Neuronal stem cell (in vitro differentiated cells): ENCODE data around the gene TAS2R38.

Experiments
- DNase-seq: peaks from one replicate; pipeline ENCODE4 v3.0.0-alpha.2; 2013; ENCODE audit warnings: low spot score
- H2AFZ ChIP-seq: one replicate; pipeline ENCODE4 v1.6.1; 2013; ENCODE audit warnings: mild to moderate bottlenecking, low read length, inconsistent platforms
- H2AK5ac ChIP-seq: 2 replicates; pipeline ENCODE4 v1.6.1; 2013; ENCODE audit warnings: low read depth, mild to moderate bottlenecking, inconsistent platforms, low read length, moderate library complexity, mixed read lengths
- H2BK120ac ChIP-seq: 2 replicates; pipeline ENCODE4 v1.6.1; 2013; ENCODE audit warnings: low read depth, mild to moderate bottlenecking, inconsistent platforms, low read length, moderate library complexity, mixed read lengths
- H2BK12ac ChIP-seq: one replicate; pipeline ENCODE4 v1.6.1; 2013; ENCODE audit warnings: low read length, inconsistent platforms
- H2BK15ac ChIP-seq: 2 replicates; pipeline ENCODE4 v1.6.1; 2013; ENCODE audit warnings: mild to moderate bottlenecking, low read length, inconsistent platforms, mixed read lengths
- H2BK5ac ChIP-seq: one replicate; pipeline ENCODE4 v1.6.1; 2013; ENCODE audit warnings: inconsistent platforms, mild to moderate bottlenecking, low read length, moderate library complexity
- H3K14ac ChIP-seq: one replicate; pipeline ENCODE4 v1.6.1; 2013; ENCODE audit warnings: low read length, inconsistent platforms
- H3K18ac ChIP-seq: 2 replicates; pipeline ENCODE4 v1.6.1; 2013; ENCODE audit warnings: low read length, inconsistent platforms
- H3K23ac ChIP-seq: 2 replicates; pipeline ENCODE4 v1.6.1; 2013; ENCODE audit warnings: low read depth, mild to moderate bottlenecking, mixed read lengths, low read length, inconsistent platforms; ENCODE audit not compliant: poor library complexity
- H3K27ac ChIP-seq: replicated peaks from 3 replicates; pipeline ENCODE4 v1.5.1; 2013; ENCODE audit warnings: low read length, inconsistent platforms
- H3K27me3 ChIP-seq, 3 experiments: 2 replicates each; pipeline ENCODE4 v1.6.1; 2013; ENCODE audit warnings: low read length in 3 of 3, mild to moderate bottlenecking in 2 of 3, inconsistent platforms in 1 of 3, low read depth in 1 of 3, mixed read lengths in 1 of 3, moderate library complexity in 1 of 3; ENCODE audit not compliant: control insufficient read depth in 3 of 3, insufficient read depth in 3 of 3
- H3K36me3 ChIP-seq, 2 donors: replicated peaks in 1 of 2; 2 replicates each; pipeline ENCODE4 v1.6.1; 2013; ENCODE audit warnings: low read length in 2 of 2; ENCODE audit not compliant: control insufficient read depth in 2 of 2, insufficient read depth in 2 of 2
- H3K4ac ChIP-seq: 2 replicates; pipeline ENCODE4 v1.6.1; 2013; ENCODE audit warnings: inconsistent platforms, mild to moderate bottlenecking, low read length, moderate library complexity
- H3K4me1 ChIP-seq, 2 donors: 1 replicate in 1 of 2; 2 replicates in 1 of 2; pipeline ENCODE4 v1.6.1; 2013; ENCODE audit warnings: low read length in 2 of 2, low read depth in 1 of 2; ENCODE audit not compliant: control insufficient read depth in 2 of 2, insufficient read depth in 1 of 2
- H3K4me2 ChIP-seq: one replicate; pipeline ENCODE4 v1.6.1; 2013; ENCODE audit warnings: mild to moderate bottlenecking, low read length, inconsistent platforms; ENCODE audit not compliant: insufficient read depth, poor library complexity, severe bottlenecking
- H3K4me3 ChIP-seq, 2 donors: 2 replicates each; pipeline ENCODE4 v1.5.1; 2013; ENCODE audit warnings: low read length in 2 of 2, mild to moderate bottlenecking in 2 of 2, inconsistent platforms in 1 of 2, moderate library complexity in 1 of 2
- H3K79me1 ChIP-seq: one replicate; pipeline ENCODE4 v1.6.1; 2013; ENCODE audit warnings: low read depth, mild to moderate bottlenecking, inconsistent platforms, low read length, moderate library complexity
- H3K9ac ChIP-seq: one replicate; pipeline ENCODE4 v1.6.1; 2013; ENCODE audit warnings: mild to moderate bottlenecking, low read depth, low read length, inconsistent platforms; ENCODE audit not compliant: poor library complexity
- H3K9me3 ChIP-seq, 2 donors: replicated peaks in 1 of 2; 2 replicates each; pipeline versions ENCODE3 to v1.6.1; 2013; ENCODE audit warnings: low read length in 2 of 2, mild to moderate bottlenecking in 2 of 2, inconsistent platforms in 1 of 2, low read depth in 1 of 2, mixed read lengths in 1 of 2, moderate library complexity in 1 of 2; ENCODE audit not compliant: control insufficient read depth in 2 of 2, insufficient read depth in 1 of 2
- H4K8ac ChIP-seq: one replicate; pipeline ENCODE4 v1.6.1; 2013; ENCODE audit warnings: low read depth, mild to moderate bottlenecking, inconsistent platforms, low read length, moderate library complexity
- H4K91ac ChIP-seq: one replicate; pipeline ENCODE4 v1.6.1; 2013; ENCODE audit warnings: low read length, low read depth, mild to moderate bottlenecking, inconsistent platforms; ENCODE audit not compliant: poor library complexity
- WGBS, 2 donors: extraction: QIAGEN DNeasy Blood & Tissue Kit; methylation state at CpG; one replicate each; pipeline ENCODE4 v1.1.7; 2013; ENCODE audit warnings: missing lambda C conversion rate in 2 of 2, mixed read lengths in 1 of 2; ENCODE audit not compliant: insufficient read length in 2 of 2, insufficient replicate concordance in 1 of 2; ENCODE audit errors: extremely low coverage in 2 of 2; 5-methylcytosine and 5-hydroxymethylcytosine counted together

TAS2R38 gene

DNA sequence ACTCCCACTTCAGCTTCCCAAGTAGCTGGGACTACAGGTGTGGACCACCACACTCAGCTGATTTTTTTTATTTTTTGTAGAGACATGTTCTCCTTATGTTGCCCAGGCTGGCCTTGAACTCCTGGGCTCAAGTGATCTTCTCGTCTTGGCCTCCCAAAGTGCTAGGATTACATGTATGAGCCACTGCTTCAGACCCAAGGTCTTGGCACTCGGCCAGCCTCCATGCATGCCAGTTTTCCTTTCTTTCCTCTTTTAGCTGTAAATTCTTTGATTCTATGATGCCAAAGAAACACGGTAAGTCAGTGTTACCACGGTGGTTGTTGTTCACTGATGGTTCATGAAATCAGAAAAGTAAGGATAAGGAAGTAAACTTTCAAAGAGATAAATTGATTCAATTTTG lies 19.1 kb upstream of the TAS2R38 start:
- H3K4me3 ChIP-seq = no peak overlapping the region
- whole genome bisulfite sequencing, 2 donors = no CpG with 5 or more reads among the region's 4 CpGs
- H3K27ac ChIP-seq = no peak overlapping the region
- no peak overlapping the region for H3K4me2 ChIP-seq
- no peak overlapping the region for H2AK5ac ChIP-seq
- H3K36me3 ChIP-seq = no peaks in the 10 kb centered on the region
- no peak for DNase-seq
- no peak overlapping the region for H3K9ac ChIP-seq
- no peak overlapping the region for H3K23ac ChIP-seq
- H2BK15ac ChIP-seq = no peak overlapping the region
- no peak overlapping the region for H2BK12ac ChIP-seq
- H2AFZ ChIP-seq = no peak overlapping the region
- H3K9me3 ChIP-seq = no peaks in the 10 kb centered on the region
- H3K79me1 ChIP-seq = no peaks in the 10 kb centered on the region
- no peaks in the 10 kb centered on the region for H3K4me1 ChIP-seq
- no peak overlapping the region for H3K14ac ChIP-seq
- H3K27me3 ChIP-seq = no peaks in the 10 kb centered on the region
- H3K4ac ChIP-seq = no peak overlapping the region
- no peak overlapping the region for H4K8ac ChIP-seq
- no peak overlapping the region for H2BK120ac ChIP-seq
- no peak overlapping the region for H4K91ac ChIP-seq
- H2BK5ac ChIP-seq = no peak overlapping the region
- H3K18ac ChIP-seq = no peak overlapping the region

DNA sequence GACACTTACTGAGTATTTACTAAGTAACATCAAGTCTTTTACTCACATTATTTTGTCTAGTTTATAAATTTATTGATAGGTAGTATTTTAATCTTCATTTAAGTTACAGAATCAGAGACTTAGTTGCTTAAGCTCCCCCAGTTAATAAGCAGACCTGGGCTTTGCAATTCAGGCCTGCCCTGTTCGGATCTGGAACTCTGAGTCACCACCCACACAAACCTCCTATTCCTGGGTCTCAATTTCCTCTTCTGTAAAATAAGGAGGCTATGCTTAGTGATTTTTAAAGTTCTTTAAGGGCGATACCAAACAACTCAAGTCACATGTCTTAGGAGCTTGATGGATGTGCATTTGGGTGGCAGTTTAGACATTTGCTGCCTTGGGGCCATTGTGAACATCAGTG lies 18.6 kb upstream of the TAS2R38 start:
- no peak for DNase-seq
- H2AFZ ChIP-seq = no peak overlapping the region
- no peaks in the 10 kb centered on the region for H3K36me3 ChIP-seq
- H3K4me1 ChIP-seq = no peaks in the 10 kb centered on the region
- H2BK15ac ChIP-seq = no peak overlapping the region
- no peaks in the 10 kb centered on the region for H3K79me1 ChIP-seq
- no CpG with 5 or more reads among the region's 2 CpGs for WGBS, 2 donors
- H3K4me2 ChIP-seq = no peak overlapping the region
- no peak overlapping the region for H3K9ac ChIP-seq
- no peak overlapping the region for H3K14ac ChIP-seq
- H2BK12ac ChIP-seq = no peak overlapping the region
- no peak overlapping the region for H3K23ac ChIP-seq
- no peak overlapping the region for H4K8ac ChIP-seq
- no peak overlapping the region for H4K91ac ChIP-seq
- no peaks in the 10 kb centered on the region for H3K9me3 ChIP-seq
- H3K4me3 ChIP-seq = no peak overlapping the region
- no peak overlapping the region for H3K18ac ChIP-seq
- no peak overlapping the region for H3K4ac ChIP-seq
- H3K27me3 ChIP-seq = no peaks in the 10 kb centered on the region
- no peak overlapping the region for H3K27ac ChIP-seq
- no peak overlapping the region for H2BK5ac ChIP-seq
- no peak overlapping the region for H2BK120ac ChIP-seq
- no peak overlapping the region for H2AK5ac ChIP-seq

DNA sequence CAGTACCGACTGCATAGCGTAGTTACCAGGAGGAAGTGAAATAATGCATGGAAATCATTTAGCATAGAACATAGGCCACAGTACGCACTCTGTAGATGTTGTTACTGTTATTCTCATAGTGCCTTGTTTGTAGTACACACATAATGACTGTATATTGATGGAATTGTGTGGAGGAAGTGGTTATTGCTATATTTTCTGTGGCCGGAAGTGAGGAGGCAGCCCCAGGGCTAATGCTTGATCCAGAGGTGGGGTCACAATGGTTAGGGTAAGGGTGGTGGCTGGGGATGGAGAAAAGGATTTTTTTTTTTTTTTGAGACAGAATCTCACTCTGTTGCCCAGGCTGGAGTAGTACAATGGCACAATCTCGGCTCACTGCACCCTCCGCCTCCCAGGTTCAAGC lies 17.6 kb upstream of the TAS2R38 start:
- Histone ChIP-seq H2BK5ac (no peak overlapping the region), H3K27ac (no peak overlapping the region), H3K9ac (no peak overlapping the region)

DNA sequence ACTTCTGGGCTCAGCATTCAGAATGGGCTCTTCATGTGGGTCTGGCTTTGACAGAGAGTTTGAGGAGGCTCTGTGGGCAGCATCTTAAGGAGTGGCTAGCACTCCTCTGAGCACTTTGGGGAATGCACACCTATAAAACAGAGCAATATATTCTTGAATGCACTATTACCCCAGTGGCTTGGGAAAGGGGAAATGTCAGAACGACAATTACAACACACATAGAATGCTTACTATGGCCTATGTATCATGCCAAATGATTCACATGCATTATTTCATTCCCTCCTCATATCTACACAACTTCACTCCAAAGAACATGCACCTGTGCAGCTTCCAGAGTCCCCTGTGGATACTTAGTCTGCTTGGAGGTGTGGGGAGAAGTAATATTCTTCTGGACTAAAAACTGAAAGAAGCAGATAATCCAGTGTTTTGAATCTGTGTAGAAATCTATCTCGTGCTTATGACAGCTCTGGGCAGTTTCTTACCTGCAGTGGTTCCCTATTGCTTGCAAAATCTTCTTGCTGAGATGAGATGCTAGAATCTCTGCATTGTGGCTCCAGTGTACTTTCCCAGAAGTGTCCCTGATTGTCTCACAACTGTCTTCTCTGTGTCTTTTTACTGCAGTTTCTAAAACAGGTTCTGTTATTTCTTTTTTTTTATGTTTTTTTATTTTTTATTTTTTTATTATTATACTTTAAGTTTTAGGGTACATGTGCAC lies 16.6 kb upstream of the TAS2R38 start:
- H3K4me1 ChIP-seq = no peaks in the 10 kb centered on the region
- no peak for DNase-seq
- WGBS, 2 donors = no CpG with 5 or more reads among the region's 2 CpGs
- no peak overlapping the region for H2BK120ac ChIP-seq
- H3K4ac ChIP-seq = no peak overlapping the region
- no peak overlapping the region for H3K4me3 ChIP-seq
- H3K9me3 ChIP-seq = no peaks in the 10 kb centered on the region
- no peak overlapping the region for H3K27ac ChIP-seq
- H2BK12ac ChIP-seq = no peak overlapping the region
- H2AFZ ChIP-seq = no peak overlapping the region
- no peaks in the 10 kb centered on the region for H3K36me3 ChIP-seq
- H2AK5ac ChIP-seq = no peak overlapping the region
- H2BK5ac ChIP-seq = no peak overlapping the region
- no peak overlapping the region for H3K18ac ChIP-seq
- no peak overlapping the region for H3K23ac ChIP-seq
- no peak overlapping the region for H2BK15ac ChIP-seq
- no peak overlapping the region for H3K9ac ChIP-seq
- H4K91ac ChIP-seq = no peak overlapping the region
- H3K79me1 ChIP-seq = no peaks in the 10 kb centered on the region
- H3K14ac ChIP-seq = no peak overlapping the region
- H3K27me3 ChIP-seq = no peaks in the 10 kb centered on the region
- no peak overlapping the region for H3K4me2 ChIP-seq
- no peak overlapping the region for H4K8ac ChIP-seq

More for the DNA sequence above, 17.6 kb upstream of the TAS2R38 start:
- no peak overlapping the region for H2BK12ac ChIP-seq
- no peaks in the 10 kb centered on the region for H3K4me1 ChIP-seq
- H4K91ac ChIP-seq = no peak overlapping the region
- DNase-seq = no peak
- H2AK5ac ChIP-seq = no peak overlapping the region
- H3K14ac ChIP-seq = no peak overlapping the region
- no CpG with 5 or more reads among the region's 6 CpGs for WGBS, 2 donors
- no peaks in the 10 kb centered on the region for H3K9me3 ChIP-seq
- no peaks in the 10 kb centered on the region for H3K36me3 ChIP-seq
- H3K23ac ChIP-seq = no peak overlapping the region
- H3K27me3 ChIP-seq = no peaks in the 10 kb centered on the region
- no peak overlapping the region for H2BK15ac ChIP-seq
- no peak overlapping the region for H3K4me2 ChIP-seq
- no peak overlapping the region for H3K4me3 ChIP-seq
- no peak overlapping the region for H3K4ac ChIP-seq
- H3K79me1 ChIP-seq = no peaks in the 10 kb centered on the region
- no peak overlapping the region for H3K18ac ChIP-seq
- no peak overlapping the region for H4K8ac ChIP-seq
- no peak overlapping the region for H2AFZ ChIP-seq
- H2BK120ac ChIP-seq = no peak overlapping the region
